ENCODE data around the gene LRP3. TPM values are rescaled to one million over a fixed set of nuclear protein-coding genes. Genes with fewer than 3 reads are reported as not detected.
"Not testable (repeated sequence)": the region's sequence is repeated elsewhere in the genome, so short reads cannot be mapped to it uniquely, and the experiment has no call there.

Gene LRP3
- total RNA-seq, 2 experiments from 2014 or later: not detected

DNA sequence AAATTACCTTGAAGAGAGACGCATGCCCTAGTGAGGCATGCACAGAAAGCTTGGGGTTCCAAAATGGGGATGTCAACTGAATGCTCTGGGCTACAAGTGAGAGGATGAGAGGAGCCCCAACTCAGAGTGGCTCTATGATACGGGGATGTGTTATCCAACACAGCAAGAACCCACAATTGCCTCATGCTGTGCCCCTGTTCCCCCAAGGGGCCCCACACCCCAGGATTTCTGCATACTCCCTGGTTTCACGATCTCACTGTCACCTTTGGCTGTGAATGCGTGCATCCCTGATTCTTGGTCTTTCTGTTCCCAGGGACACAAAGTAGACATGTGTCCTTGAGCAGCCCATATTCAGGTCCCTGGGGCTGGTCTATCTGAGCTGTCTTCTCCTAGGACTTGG lies 32.9 kb upstream of the LRP3 start:
- no peak for ATAC-seq
- Mint-ChIP-seq H3K4me3 (no peak overlapping the region), H3K27ac (peak overlapping the region; percentile 86)

DNA sequence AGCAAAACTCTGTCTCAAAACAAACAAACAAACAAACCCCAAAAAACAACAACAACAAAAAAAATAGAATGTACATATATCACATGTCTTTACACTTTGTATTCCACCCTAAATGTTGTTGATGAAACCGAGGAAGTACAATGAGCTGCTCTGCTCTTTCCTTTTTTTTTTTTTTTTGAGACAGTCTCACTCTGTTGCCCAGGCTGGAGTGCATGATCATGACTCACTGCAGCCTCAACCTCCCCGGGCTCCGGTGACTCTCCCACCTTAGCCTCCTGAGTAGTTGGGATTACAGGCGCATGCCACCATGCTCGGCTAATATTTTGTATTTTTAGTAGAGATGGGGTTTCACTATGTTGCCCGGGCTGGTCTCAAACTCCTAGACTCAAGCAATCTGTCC lies 30.6 kb upstream of the LRP3 start:
- H3K27ac Mint-ChIP-seq: no peak overlapping the region
- DNase-seq (no peak), ATAC-seq (no peak)
- peaks cover 12% of the 10 kb centered on the region for H3K36me3 Mint-ChIP-seq (ENCODE audit: low read depth)
- H3K4me1 Mint-ChIP-seq (ENCODE audit: low read depth): peaks cover 32% of the 10 kb centered on the region
- CTCF ChIA-PET: interaction anchor here (0.9 to 1.8 kb wide), 4 partner anchors 13 to 220 kb away, joined by 3 to 15 read pairs (median 6); no protein-coding TSS in a partner anchor
- peaks cover 5% of the 10 kb centered on the region for H3K9me3 Mint-ChIP-seq (ENCODE audit: insufficient read depth)
- POLR2A ChIA-PET: interaction anchor here (6.0 kb wide), 1 partner anchor 13 kb away, joined by 62 read pairs; no protein-coding TSS in a partner anchor
- no peaks in the 10 kb centered on the region for H3K27me3 Mint-ChIP-seq (ENCODE audit: low read depth)
- no peak overlapping the region for H3K4me3 Mint-ChIP-seq

More for the DNA sequence above, 32.9 kb upstream of the LRP3 start:
- no peaks in the 10 kb centered on the region for H3K9me3 Mint-ChIP-seq (ENCODE audit: insufficient read depth)
- ChIA-PET POLR2A (interaction anchor here (0.6 to 6.0 kb wide), 2 partner anchors 15 to 119 kb away, joined by 3 to 62 read pairs; no protein-coding TSS in a partner anchor), CTCF (interaction anchor here (1.4 to 4.1 kb wide), 5 partner anchors 12 to 31 kb away, joined by 3 to 58 read pairs (median 10); no protein-coding TSS in a partner anchor)
- DNase-seq: no peak
- peaks cover 4% of the 10 kb centered on the region for H3K36me3 Mint-ChIP-seq (ENCODE audit: low read depth)
- H3K4me1 Mint-ChIP-seq (ENCODE audit: low read depth): peaks cover 42% of the 10 kb centered on the region
- H3K27me3 Mint-ChIP-seq (ENCODE audit: low read depth): no peaks in the 10 kb centered on the region

DNA sequence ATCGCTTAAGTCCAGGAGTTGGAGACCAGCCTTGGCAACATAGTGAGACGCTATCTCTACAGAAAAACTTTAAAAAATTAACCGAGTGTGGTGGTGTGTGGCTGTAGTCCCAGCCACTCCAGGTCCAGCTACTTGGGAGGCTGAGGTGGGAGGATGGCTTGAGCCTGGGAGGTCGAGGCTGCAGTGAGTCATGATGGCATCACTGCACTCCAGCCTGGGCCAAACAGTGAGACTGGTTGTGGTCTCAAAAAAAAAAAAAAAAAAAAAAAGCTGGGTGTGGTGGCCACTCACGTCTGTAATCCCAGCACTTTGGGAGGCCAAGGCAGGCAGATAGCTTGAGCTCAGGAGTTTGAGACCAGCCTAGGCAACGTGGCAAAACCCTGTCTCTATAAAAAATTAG lies 28.1 kb upstream of the LRP3 start:
- DNase-seq; H3K4me1 Mint-ChIP-seq (ENCODE audit: low read depth); H3K27me3 Mint-ChIP-seq (ENCODE audit: low read depth); H3K27ac Mint-ChIP-seq; CTCF ChIA-PET; ATAC-seq; H3K4me3 Mint-ChIP-seq; H3K36me3 Mint-ChIP-seq (ENCODE audit: low read depth): not testable (repeated sequence)
- peaks cover 11% of the 10 kb centered on the region for H3K9me3 Mint-ChIP-seq (ENCODE audit: insufficient read depth)
- POLR2A ChIA-PET: interaction anchor here (1.0 kb wide), 1 partner anchor 10 kb away, joined by 6 read pairs; no protein-coding TSS in a partner anchor

DNA sequence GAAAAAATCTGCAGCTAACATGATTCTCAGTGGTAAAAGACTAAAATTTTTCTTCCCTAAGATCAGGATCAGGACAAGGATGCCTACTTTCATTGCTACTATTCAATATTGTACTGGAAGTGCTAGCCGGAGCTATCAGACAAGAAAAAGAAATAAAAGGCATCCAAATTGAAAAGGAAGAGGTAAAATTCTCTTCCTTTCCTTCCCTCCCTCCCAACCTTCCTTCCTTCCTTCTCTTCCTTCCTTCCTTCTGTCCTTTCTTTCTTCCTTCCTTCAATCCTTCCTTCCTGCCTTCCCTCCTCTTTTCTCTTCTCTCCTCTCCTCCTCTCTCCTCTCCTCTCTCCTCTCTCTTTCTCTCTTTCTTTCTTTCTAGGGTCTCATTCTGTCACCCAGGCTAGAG lies 26.7 kb upstream of the LRP3 start:
- Mint-ChIP-seq H3K36me3 (ENCODE audit: low read depth) (peaks cover 8% of the 10 kb centered on the region), H3K9me3 (ENCODE audit: insufficient read depth) (peaks cover 11% of the 10 kb centered on the region), H3K27ac (no peak overlapping the region), H3K27me3 (ENCODE audit: low read depth) (no peaks in the 10 kb centered on the region), H3K4me1 (ENCODE audit: low read depth) (peaks cover 7% of the 10 kb centered on the region), H3K4me3 (no peak overlapping the region)
- DNase-seq (no peak), ATAC-seq (no peak)
- CTCF ChIA-PET: interaction anchor here (1.6 to 2.4 kb wide), 2 partner anchors 9 to 17 kb away, joined by 7 to 10 read pairs; no protein-coding TSS in a partner anchor
- POLR2A ChIA-PET: no interaction called here

DNA sequence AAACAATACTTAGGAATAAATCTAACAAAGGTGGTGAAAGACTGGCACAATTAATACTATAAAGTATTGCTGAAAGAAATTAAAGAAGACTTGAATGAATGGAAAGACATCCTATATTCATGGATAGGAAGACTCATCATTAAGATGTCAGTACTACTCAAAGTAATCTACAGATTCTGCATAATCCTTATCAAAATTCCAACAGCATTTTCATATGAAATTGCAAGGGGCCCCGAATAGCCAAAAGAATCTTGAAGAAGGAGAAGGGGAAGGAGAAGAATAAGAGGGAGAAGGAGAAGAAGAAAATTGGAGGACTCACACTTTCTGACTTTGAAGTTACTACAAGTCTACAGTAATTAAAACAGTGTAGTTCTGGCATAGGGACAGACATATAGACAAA lies 25.6 kb upstream of the LRP3 start:
- CTCF ChIA-PET: interaction anchor here (0.7 to 2.4 kb wide), 3 partner anchors 8 to 14 kb away, joined by 3 to 10 read pairs (median 3); no protein-coding TSS in a partner anchor
- Mint-ChIP-seq H3K4me1 (ENCODE audit: low read depth) (peaks cover 12% of the 10 kb centered on the region), H3K4me3 (no peak overlapping the region), H3K9me3 (ENCODE audit: insufficient read depth) (peaks cover 11% of the 10 kb centered on the region), H3K27ac (no peak overlapping the region), H3K36me3 (ENCODE audit: low read depth) (peaks cover 8% of the 10 kb centered on the region), H3K27me3 (ENCODE audit: low read depth) (no peaks in the 10 kb centered on the region)
- no peak for DNase-seq
- ATAC-seq: no peak
- POLR2A ChIA-PET: no interaction called here

DNA sequence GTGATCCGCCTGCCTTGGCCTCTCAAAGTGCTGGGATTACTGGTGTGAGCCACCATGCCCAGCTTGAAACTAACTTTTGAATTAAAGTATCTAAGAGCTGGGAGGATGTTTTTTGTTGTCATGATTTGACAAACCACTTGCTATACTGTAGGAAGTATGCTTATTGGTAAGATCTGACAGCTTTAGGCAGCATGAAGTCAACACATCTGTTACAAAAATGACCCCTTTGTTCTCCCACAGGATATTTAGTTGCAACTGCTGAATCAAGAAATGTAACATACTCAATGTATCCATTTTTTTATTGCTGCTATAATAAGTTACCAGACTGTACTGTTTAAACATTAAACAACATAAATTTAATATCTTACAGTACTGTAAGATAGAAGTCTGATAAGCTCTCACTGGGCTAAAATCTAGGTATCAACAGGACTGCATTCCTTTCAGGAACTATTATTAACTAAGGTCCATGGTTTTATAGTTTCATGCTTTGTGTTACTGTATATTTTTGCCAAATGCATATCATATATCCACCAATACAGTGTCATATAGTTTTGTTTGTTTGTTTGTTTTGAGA lies 22.8 kb upstream of the LRP3 start:
- H3K4me1 Mint-ChIP-seq (ENCODE audit: low read depth): peaks cover 27% of the 10 kb centered on the region
- H3K36me3 Mint-ChIP-seq (ENCODE audit: low read depth): peaks cover 16% of the 10 kb centered on the region
- H3K4me3 Mint-ChIP-seq: no peak overlapping the region
- POLR2A ChIA-PET: no interaction called here
- CTCF ChIA-PET: interaction anchor here (1.7 to 2.5 kb wide), 3 partner anchors 13 to 27 kb away, joined by 3 to 11 read pairs (median 5); no protein-coding TSS in a partner anchor
- no peaks in the 10 kb centered on the region for H3K27me3 Mint-ChIP-seq (ENCODE audit: low read depth)
- H3K9me3 Mint-ChIP-seq (ENCODE audit: insufficient read depth): peaks cover 11% of the 10 kb centered on the region
- no peak for DNase-seq
- ATAC-seq: no peak
- no peak overlapping the region for H3K27ac Mint-ChIP-seq

DNA sequence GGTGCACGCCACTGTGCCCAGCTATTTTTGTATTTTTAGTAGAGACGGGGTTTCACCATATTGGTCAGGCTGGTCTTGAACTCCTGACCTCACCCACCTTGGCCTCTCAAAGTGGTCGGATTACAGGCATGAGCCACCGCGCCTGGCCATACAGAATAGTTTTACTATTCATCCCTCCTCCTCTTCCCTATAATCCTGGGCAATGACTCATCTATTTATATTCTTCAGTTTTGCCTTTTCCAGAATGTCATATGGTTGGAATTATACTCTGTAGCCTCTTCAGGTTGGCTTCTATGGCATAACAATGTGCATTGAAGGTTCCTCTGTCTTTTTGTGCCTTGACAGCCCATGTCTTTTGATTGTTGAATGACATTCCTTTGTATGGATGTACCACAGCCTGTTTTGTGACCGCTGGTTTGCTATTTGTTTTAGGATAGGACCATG lies 22.2 kb upstream of the LRP3 start:
- no peak for ATAC-seq
- Mint-ChIP-seq H3K4me3 (no peak overlapping the region), H3K4me1 (ENCODE audit: low read depth) (peaks cover 27% of the 10 kb centered on the region), H3K27ac (no peak overlapping the region), H3K36me3 (ENCODE audit: low read depth) (peaks cover 19% of the 10 kb centered on the region), H3K27me3 (ENCODE audit: low read depth) (peaks cover 2% of the 10 kb centered on the region), H3K9me3 (ENCODE audit: insufficient read depth) (peaks cover 11% of the 10 kb centered on the region)
- POLR2A ChIA-PET: no interaction called here
- CTCF ChIA-PET: interaction anchor here (1.7 to 2.5 kb wide), 2 partner anchors 12 to 14 kb away, joined by 3 to 11 read pairs; no protein-coding TSS in a partner anchor
- no peak for DNase-seq

DNA sequence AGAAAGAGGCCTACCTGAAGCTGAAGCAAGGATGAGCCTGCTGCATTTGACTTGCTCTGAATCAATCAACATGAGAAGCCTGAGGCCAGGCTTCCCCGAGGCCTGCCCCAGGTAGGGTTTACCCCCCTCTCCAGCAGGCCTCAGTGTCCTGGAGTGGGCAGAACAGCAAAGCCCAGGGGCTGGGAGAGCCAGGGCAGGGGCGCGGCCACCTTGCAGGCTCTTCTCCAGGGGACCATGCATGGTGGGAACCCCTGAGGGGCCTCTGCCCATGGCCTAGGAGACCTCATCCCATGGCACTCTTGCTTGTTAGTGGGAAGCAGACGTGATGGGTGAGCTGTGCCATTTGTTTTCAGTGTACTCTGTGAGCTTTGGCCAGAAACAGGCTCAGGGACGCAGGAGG lies 19.9 kb upstream of the LRP3 start:
- DNase-seq (no peak), ATAC-seq (no peak)
- Mint-ChIP-seq H3K9me3 (ENCODE audit: insufficient read depth) (no peaks in the 10 kb centered on the region), H3K27me3 (ENCODE audit: low read depth) (peaks cover 6% of the 10 kb centered on the region), H3K4me3 (no peak overlapping the region), H3K4me1 (ENCODE audit: low read depth) (peaks cover 36% of the 10 kb centered on the region), H3K36me3 (ENCODE audit: low read depth) (peaks cover 12% of the 10 kb centered on the region), H3K27ac (no peak overlapping the region)
- POLR2A ChIA-PET: no interaction called here
- CTCF ChIA-PET: interaction anchor here (3.4 kb wide), 1 partner anchor 11 kb away, joined by 20 read pairs; no protein-coding TSS in a partner anchor

DNA sequence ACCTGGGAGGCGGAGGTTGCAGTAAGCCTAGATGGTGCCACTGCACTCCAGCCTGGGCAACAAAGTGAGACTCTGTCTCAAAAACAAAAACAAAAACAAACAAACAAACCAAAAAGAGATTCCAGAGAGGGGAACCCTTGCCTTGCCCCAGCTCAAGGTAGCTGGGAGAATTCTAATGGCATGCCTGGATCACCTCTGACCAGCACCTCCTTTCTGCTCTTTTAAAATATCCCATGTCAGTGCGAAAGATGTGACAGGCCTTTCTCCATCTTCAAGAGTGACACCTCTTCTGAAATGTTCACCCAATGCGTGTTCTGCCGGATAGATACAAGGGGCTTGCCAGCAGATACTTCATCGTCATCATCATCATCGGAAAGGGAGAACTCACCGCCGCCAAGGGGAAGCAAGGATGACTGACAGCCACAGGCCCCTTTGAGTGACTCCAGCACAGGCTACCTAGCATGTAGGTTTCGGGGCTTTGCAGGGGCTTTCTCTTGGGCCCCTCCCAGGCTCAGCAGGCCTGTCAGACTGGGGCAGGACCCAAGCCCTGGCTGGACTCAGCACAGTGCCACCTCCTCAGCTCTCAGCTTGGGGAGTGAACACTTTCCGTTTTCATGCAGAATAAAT lies 18.9 kb upstream of the LRP3 start:
- ChIA-PET CTCF (interaction anchor here (0.7 to 3.8 kb wide), 11 partner anchors 8 to 475 kb away, joined by 3 to 58 read pairs (median 15); no protein-coding TSS in a partner anchor), POLR2A (interaction anchor here (1.7 to 2.8 kb wide), 3 partner anchors 9 to 589 kb away, joined by 5 to 62 read pairs (median 6); no protein-coding TSS in a partner anchor)
- peaks cover 6% of the 10 kb centered on the region for H3K27me3 Mint-ChIP-seq (ENCODE audit: low read depth)
- peak overlapping the region; percentile 95 for H3K4me3 Mint-ChIP-seq
- no peaks in the 10 kb centered on the region for H3K9me3 Mint-ChIP-seq (ENCODE audit: insufficient read depth)
- H3K36me3 Mint-ChIP-seq (ENCODE audit: low read depth): peaks cover 12% of the 10 kb centered on the region
- DNase-seq (no peak), ATAC-seq (no peak)
- H3K27ac Mint-ChIP-seq: no peak overlapping the region
- H3K4me1 Mint-ChIP-seq (ENCODE audit: low read depth): peaks cover 36% of the 10 kb centered on the region

DNA sequence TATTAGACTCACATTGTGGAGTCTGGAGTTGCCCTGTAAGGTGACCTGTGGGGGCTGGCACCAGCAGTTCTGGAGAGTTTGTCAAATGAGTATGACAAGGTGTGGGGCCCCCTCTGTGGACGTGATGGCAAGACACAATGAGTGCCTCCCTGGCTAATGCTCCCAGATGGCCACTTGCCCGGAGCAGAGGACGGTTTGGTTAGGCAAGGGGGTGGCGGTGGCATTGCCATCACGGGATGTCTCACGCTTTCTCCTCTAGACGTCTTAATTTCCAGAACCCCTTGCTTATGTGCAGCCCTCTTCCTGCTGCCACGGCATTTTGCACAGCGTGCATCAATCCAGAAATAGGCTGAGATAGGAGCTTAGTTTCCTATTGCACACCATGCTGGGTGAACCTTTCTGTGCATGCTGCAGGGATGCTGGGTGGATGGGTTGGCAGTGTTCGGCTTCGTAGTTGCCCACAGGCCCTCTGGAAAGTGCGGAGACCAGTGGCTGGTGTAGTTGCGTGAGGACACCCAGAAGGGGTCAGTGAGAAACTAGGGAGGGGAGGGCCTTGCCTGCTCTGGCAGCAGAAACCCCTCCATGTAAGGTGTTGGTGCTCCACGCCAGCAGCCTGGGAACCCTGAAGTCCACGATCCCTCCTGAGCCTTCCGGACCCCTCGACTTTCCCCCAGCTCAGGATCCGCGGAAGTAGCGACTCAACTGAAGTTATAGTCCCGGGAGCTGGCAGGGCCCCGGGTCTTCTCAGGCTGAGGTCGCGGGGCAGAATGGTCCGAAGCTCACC lies 18.1 kb upstream of the LRP3 start:
- Mint-ChIP-seq H3K27me3 (ENCODE audit: low read depth) (peaks cover 6% of the 10 kb centered on the region), H3K36me3 (ENCODE audit: low read depth) (peaks cover 12% of the 10 kb centered on the region), H3K9me3 (ENCODE audit: insufficient read depth) (no peaks in the 10 kb centered on the region), H3K4me1 (ENCODE audit: low read depth) (peaks cover 35% of the 10 kb centered on the region), H3K27ac (peak overlapping the region; percentile 96), H3K4me3 (peak overlapping the region; percentile 95)
- DNase-seq (peak; percentile 48), ATAC-seq (no peak)
- ChIA-PET POLR2A (interaction anchor here (0.6 to 2.8 kb wide), 11 partner anchors 10 to 598 kb away, joined by 3 to 62 read pairs (median 5); no protein-coding TSS in a partner anchor), CTCF (interaction anchor here (0.7 to 3.8 kb wide), 18 partner anchors 9 to 595 kb away, joined by 3 to 58 read pairs (median 8); partner anchors contain the start of genes CEBPG and PDCD5)
